ENCODE results near the gene HPS1.
"Not testable (repeated sequence)": the region's sequence is repeated elsewhere in the genome, so short reads cannot be mapped to it uniquely, and the experiment has no call there.

The HPS1 gene

GRCh38 chr10:98389398-98389797 lies 57.3 kb downstream of the HPS1 start:
- DNase-seq (ENCODE audit: low read depth in 2 of 2): no peak

GRCh38 chr10:98388101-98388655 lies 58.6 kb downstream of the HPS1 start:
- no peak for DNase-seq (ENCODE audit: low read depth in 2 of 2)

DNA sequence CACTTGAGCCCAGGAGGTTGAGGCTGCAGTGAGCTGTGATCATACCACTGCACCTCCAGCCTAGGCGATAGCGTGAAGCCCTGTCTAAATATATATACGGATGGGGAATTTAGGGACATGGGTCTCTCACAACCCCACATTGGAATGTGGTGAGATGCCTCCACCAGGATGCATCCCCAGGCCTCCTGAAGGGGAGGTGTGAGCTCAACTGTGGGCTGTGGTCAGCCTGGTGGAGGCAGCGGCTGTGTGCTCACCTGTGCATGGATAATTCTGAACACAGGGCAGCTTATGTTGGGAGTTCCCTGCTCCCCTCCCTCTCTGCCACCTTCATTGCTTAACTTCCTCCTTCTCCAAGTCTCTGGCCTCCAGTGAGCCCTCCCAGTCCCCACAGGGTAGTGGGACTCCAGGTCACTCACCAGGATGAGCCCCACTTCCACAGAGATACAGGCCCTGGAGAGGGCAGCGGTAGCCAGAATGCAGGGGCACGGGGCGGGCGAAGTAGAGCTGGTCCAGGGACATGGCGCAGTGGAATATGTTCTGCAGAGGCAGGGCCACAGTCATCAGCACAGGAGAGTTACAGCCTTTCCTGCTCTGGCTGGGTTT lies 62.1 kb downstream of the HPS1 start:
- DNase-seq (ENCODE audit: low read depth in 2 of 2): no peak

- no peak for DNase-seq (ENCODE audit: low read depth in 2 of 2)
These were observed 62.9 kb downstream of the HPS1 start for GRCh38 chr10:98383869-98384268.

DNA sequence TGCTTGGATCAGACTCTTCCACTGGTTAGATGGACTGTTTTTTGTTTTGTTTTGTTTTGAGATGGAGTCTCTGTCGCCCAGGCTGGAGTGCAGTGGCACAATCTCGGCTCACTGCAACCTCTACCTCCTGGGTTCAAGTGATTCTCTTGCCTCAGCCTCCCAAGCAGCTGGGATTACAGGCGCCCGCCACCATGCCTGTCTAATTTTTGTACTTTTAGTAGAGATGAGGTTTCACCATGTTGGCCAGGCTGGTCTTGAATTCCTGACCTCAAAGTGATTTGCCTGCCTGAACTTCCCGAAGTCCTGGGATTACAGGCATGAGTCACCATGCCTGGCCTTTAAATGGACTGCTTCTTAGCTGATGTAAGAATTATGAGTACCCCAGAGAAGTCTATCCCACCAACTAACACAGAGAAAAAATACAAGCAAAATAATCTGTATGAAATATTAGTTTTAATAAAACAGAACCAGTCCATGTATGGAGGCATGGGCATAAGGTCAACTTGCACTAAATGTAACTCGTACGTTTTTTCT lies 63.5 kb downstream of the HPS1 start:
- DNase-seq (ENCODE audit: low read depth in 2 of 2): not testable (repeated sequence)

- DNase-seq (ENCODE audit: low read depth in 2 of 2): no peak
These were observed 64.0 kb downstream of the HPS1 start for GRCh38 chr10:98382691-98383101.

GRCh38 chr10:98380493-98381339 lies 66.0 kb downstream of the HPS1 start:
- no peak for DNase-seq (ENCODE audit: low read depth in 2 of 2)

- no peak for DNase-seq (ENCODE audit: low read depth in 2 of 2)
These were observed 68.0 kb downstream of the HPS1 start for GRCh38 chr10:98378722-98379121.

DNA sequence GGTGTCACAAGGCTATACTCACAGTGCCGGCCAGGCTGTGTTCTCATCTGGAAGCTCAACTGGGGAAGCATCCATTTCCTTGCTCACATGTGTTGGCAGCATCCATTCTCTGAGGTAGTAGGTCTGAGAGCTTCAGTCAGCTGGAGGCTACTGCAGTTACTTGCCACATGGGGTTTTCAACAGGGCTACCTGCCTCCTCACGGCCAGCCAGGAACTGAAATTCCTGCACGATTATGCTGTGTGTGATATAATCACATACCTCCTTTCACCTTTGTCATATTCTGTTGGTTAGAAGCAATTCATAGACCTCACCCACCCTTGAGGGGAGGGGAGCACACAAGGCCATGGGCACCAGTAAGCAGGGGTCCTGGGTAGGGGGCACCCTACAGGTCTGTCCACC lies 69.2 kb downstream of the HPS1 start:
- DNase-seq (ENCODE audit: low read depth in 2 of 2): no peak

- DNase-seq (ENCODE audit: low read depth in 2 of 2): no peak
These were observed 69.7 kb downstream of the HPS1 start for GRCh38 chr10:98377001-98377400.

DNA sequence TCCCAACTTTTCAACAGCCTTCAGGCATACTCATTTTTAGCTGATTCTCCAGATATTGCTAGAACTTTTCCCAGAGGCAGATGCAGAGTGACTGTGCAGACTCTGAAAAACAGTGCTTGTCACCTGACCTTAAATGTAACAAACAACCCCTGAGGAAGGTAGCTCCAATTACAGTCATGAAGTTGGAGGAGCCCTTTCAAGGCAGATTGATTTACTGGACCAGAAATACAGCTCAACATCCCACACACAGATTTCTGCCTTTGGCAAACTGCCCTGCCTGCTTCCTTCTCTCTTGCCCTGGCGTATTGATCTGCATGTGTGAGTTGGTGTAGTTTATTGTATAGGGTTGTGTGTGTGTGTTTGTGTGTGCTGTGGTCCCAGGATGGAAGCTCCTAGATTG lies 70.2 kb downstream of the HPS1 start:
- DNase-seq (ENCODE audit: low read depth in 2 of 2): no peak

DNA sequence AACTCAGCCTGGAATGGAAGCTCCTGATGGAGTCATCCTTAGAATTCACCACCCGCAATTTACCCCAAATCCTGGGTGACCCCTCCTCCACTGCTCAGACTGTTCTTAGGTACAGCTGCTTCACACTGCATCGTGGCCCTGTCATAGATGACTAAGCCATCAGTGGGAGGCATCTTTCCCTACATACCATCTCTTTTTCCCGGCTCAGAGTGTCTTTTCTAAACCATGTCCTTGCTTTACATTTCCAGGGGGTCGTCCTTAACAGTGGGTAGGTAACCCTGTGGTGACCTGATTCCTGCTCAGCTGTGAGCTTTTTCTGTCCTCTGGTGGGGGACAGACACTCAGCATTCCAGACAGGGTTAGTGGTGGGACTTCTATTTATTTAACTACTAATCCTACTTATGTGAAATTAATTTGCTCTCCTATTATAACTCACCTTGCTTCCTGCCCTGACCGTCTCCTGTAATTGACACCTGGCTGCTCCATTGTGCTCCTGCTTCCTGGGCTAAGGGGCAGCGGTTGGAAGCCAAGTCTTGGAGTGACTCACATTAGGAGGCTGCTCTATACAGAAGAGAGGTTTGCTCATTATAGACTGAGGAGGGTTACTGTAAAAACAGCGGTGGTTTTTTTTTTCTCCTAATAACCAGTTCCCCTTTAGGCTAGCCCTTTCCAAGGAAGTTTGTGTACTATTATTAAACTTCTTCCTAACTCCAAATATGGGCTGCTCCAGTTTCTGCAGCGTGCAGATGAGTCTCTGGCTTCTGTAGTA lies 72.3 kb downstream of the HPS1 start:
- no peak for DNase-seq (ENCODE audit: low read depth in 2 of 2)

GRCh38 chr10:98373260-98374040 lies 73.3 kb downstream of the HPS1 start:
- DNase-seq (ENCODE audit: low read depth in 2 of 2): no peak

GRCh38 chr10:98370831-98371820 lies 75.6 kb downstream of the HPS1 start:
- no peak for DNase-seq (ENCODE audit: low read depth in 2 of 2)

GRCh38 chr10:98369801-98370200 lies 76.9 kb downstream of the HPS1 start:
- DNase-seq (ENCODE audit: low read depth in 2 of 2): no peak

GRCh38 chr10:98368644-98369043 lies 78.1 kb downstream of the HPS1 start:
- DNase-seq (ENCODE audit: low read depth in 2 of 2): no peak

DNA sequence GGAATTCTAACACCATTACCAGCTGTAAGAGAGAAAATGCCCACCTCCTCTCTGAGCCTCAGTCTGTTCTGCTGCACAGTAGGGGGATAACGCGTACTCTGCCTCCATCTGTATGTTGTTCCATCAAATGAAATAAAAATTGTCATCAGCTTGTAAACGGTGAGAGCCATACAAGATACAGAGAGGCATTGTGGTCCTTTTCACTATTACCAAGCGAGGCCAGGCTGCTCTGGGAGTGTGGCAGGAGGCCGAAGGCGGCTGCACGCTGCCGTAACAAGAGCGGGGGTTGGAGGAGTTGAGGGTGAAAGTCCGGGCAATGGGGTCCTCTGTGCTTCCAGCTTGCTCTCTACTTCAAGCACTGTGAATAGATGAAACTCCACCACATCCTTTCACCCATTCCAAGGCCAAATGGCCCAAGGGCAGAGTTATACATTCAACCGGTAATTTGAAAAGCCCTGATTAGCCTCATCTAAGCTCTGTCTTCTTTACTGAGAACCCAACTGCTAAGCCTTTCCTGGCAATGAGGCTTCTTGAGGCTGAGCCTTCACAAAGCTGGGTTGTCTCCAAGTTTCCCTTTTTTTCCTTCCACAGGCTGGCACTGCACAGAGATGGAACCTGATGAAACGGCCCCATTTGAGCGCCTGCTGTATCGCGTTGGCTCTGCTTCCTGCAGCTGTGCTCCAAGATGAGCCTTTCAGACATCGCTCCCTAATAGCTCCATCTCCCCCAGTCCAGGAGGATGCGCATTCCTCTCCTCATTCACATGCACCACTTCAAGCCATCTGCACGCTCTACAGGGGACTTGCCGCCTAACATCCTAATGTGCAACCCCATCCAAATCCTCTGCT lies 78.9 kb downstream of the HPS1 start:
- no peak for DNase-seq (ENCODE audit: low read depth in 2 of 2)
